Endothelial cell of umbilical vein (primary cell): Measurements from ENCODE around the gene MYOF. TPM values are rescaled to one million over a fixed set of nuclear protein-coding genes. Genes with fewer than 3 reads are reported as not detected.

Experiments used
- BruUV-seq: library from RNA; stranded (reverse); fragments of 400-500 nt; replicated peaks from 2 replicates; lab custom pipeline; 2021; lab: Mats Ljungman, UMichigan
- CTCF ChIA-PET: fragments of 300-600, 350-600 bp; sonication (Branson Sonifier 250); formaldehyde crosslinking; loops from one replicate; lab custom pipeline; 2021; ENCODE audit warnings: antibody characterized with exemption, inconsistent platforms; lab: Charles Lee
- POLR2A ChIA-PET: fragments of 300-600, 350-600 bp; sonication (Branson Sonifier 250); formaldehyde crosslinking; loops from one replicate; lab custom pipeline; 2021; ENCODE audit warnings: antibody characterized with exemption, inconsistent platforms; lab: Charles Lee
- DNase-seq: peaks from one replicate; pipeline ENCODE4 v3.0.0-alpha.2; 2011; ENCODE audit warnings: low read depth, low spot score
- FAIRE-seq: peaks from 2 replicates; lab custom pipeline; 2011; peaks lifted over from hg19 to GRCh38; lab: Jason Lieb, UNC
- H2AFZ ChIP-seq: 2 replicates; pipeline ENCODE4 v1.6.0; 2012; ENCODE audit warnings: low read depth, low read length, control low read depth, inconsistent platforms
- H3K27ac ChIP-seq: 2 replicates; pipeline ENCODE4 v1.5.1; 2011; ENCODE audit warnings: low read depth, mild to moderate bottlenecking, control low read depth, low read length, moderate library complexity; ENCODE audit not compliant: insufficient read depth
- H3K27me3 ChIP-seq, 2 experiments: 2 replicates each; pipeline versions ENCODE4 v1.6.0 to v1.6.1; 2011; ENCODE audit warnings: low read length in 2 of 2, mixed read lengths in 1 of 2; ENCODE audit not compliant: control insufficient read depth in 2 of 2, insufficient read depth in 2 of 2
- H3K36me3 ChIP-seq, 2 experiments: 2 replicates in 1 of 2; 3 replicates in 1 of 2; pipeline ENCODE4 v1.5.1; 2011; ENCODE audit warnings: low read length in 2 of 2, mild to moderate bottlenecking in 1 of 2, moderate library complexity in 1 of 2; ENCODE audit not compliant: control insufficient read depth in 2 of 2, insufficient read depth in 2 of 2; ENCODE audit errors: extremely low read depth in 1 of 2
- H3K4me1 ChIP-seq: 3 replicates; pipeline ENCODE4 v1.5.1; 2011; ENCODE audit warnings: mild to moderate bottlenecking, low read length; ENCODE audit not compliant: control insufficient read depth, insufficient read depth; ENCODE audit errors: extremely low read depth
- H3K4me2 ChIP-seq: 2 replicates; pipeline ENCODE4 v1.6.1; 2011; ENCODE audit warnings: low read length, control low read depth, mixed read lengths; ENCODE audit not compliant: insufficient read depth
- H3K4me3 ChIP-seq, 3 experiments: fragments of 200-600 bp in 1 of 3; sonication (generic), shearing (Covaris generic) in 1 of 3; replicated peaks in 1 of 3; 2 replicates each; pipeline ENCODE4 v1.5.1; 2011 to 2016; ENCODE audit warnings: control low read depth in 3 of 3, low read length in 3 of 3, mild to moderate bottlenecking in 2 of 3, inconsistent platforms in 1 of 3, low read depth in 1 of 3, moderate library complexity in 1 of 3; ENCODE audit not compliant: insufficient read depth in 1 of 3
- H3K79me2 ChIP-seq: 2 replicates; pipeline ENCODE4 v1.6.0; 2012; ENCODE audit warnings: low read length, inconsistent platforms; ENCODE audit not compliant: control insufficient read depth, insufficient read depth
- H3K9ac ChIP-seq: replicated peaks from 2 replicates; pipeline ENCODE3; 2011; ENCODE audit warnings: low read length, control low read depth; ENCODE audit not compliant: insufficient read depth; ENCODE audit errors: extremely low read depth
- H3K9me1 ChIP-seq: replicated peaks from 3 replicates; pipeline ENCODE4 v1.6.0; 2011; ENCODE audit warnings: mild to moderate bottlenecking, low read length; ENCODE audit not compliant: control insufficient read depth, insufficient read depth; ENCODE audit errors: extremely low read depth
- H3K9me3 ChIP-seq: replicated peaks from 2 replicates; pipeline ENCODE4 v1.5.1; 2012; ENCODE audit warnings: low read length, inconsistent platforms; ENCODE audit not compliant: control insufficient read depth, insufficient read depth
- H4K20me1 ChIP-seq: replicated peaks from 2 replicates; pipeline ENCODE3; 2011; ENCODE audit warnings: mild to moderate bottlenecking, low read length; ENCODE audit not compliant: control insufficient read depth, insufficient read depth; ENCODE audit errors: extremely low read depth
- CTCF ChIP-seq, 2 donors: IDR thresholded peaks; 1 replicate in 1 of 2; 2 replicates in 1 of 2; pipeline ENCODE4 v1.5.1; 2011; ENCODE audit warnings: low read length in 2 of 2, mild to moderate bottlenecking in 2 of 2, moderate library complexity in 2 of 2, control low read depth in 1 of 2, inconsistent platforms in 1 of 2, low read depth in 1 of 2; ENCODE audit not compliant: insufficient read depth in 1 of 2; ENCODE audit errors: extremely low read depth in 1 of 2
- EZH2 ChIP-seq: IDR thresholded peaks from 2 replicates; pipeline ENCODE4 v1.6.1; 2012; ENCODE audit warnings: borderline replicate concordance, low read depth, mild to moderate bottlenecking, moderate library complexity, low read length, inconsistent platforms; ENCODE audit not compliant: severe bottlenecking
- FOS ChIP-seq: IDR thresholded peaks from 2 replicates; pipeline ENCODE4 v1.6.1; 2011; ENCODE audit warnings: mild to moderate bottlenecking, low read length, moderate library complexity, borderline replicate concordance; ENCODE audit not compliant: insufficient read depth
- GATA2 ChIP-seq: IDR thresholded peaks from 2 replicates; pipeline ENCODE4 v1.7.0; 2011; ENCODE audit warnings: low read depth, mild to moderate bottlenecking, moderate library complexity, mixed read lengths, low read length; ENCODE audit not compliant: insufficient read length, insufficient read depth
- JUN ChIP-seq: IDR thresholded peaks from 2 replicates; pipeline ENCODE4 v1.6.1; 2011; ENCODE audit warnings: borderline replicate concordance, low read depth; ENCODE audit not compliant: insufficient read length, insufficient read depth
- MAX ChIP-seq: IDR thresholded peaks from 2 replicates; pipeline ENCODE4 v1.6.1; 2011; ENCODE audit not compliant: insufficient read depth, insufficient read length
- MYC ChIP-seq: IDR thresholded peaks from one replicate; pipeline ENCODE4 v1.6.1; 2011; ENCODE audit warnings: mild to moderate bottlenecking, low read depth, low read length
- POLR2A ChIP-seq: IDR thresholded peaks from 2 replicates; pipeline ENCODE4 v1.6.1; 2012; ENCODE audit warnings: low read depth, mild to moderate bottlenecking, control low read depth, low read length
- POLR2AphosphoS5 ChIP-seq: IDR thresholded peaks from 2 replicates; pipeline ENCODE4 v1.6.1; 2012; ENCODE audit warnings: low read depth, mild to moderate bottlenecking, control low read depth, low read length, moderate library complexity; ENCODE audit not compliant: insufficient read depth
- dilution Hi-C: fragments of 300-500 bp; cut with MboI; formaldehyde crosslinking; loops from one replicate; pipeline ENCODE4 v1.15.0; 2019; ENCODE audit warnings: low sequenced_read_pairs; ENCODE audit not compliant: extremely low pct_ligation_motif_present
- intact Hi-C: fragments of 100-400 bp; cut with micrococcal nuclease; formaldehyde crosslinking; loops from one replicate; pipeline ENCODE4 v1.10.0; 2022
- polyA plus RNA-seq, 4 experiments: library from polyadenylated mRNA; depleted of rRNA in 3 of 4; stranded (reverse) in 3 of 4; unstranded in 1 of 4; fragments of >200 nt; gene quantifications; 2 replicates each; pipeline versions ENCODE4 v1.2.1 to v1.2.3, GENCODE V29; 2011 to 2012; ENCODE audit warnings: missing spikeins in 1 of 4
- total RNA-seq: library from RNA; stranded (reverse); gene quantifications from 2 replicates; pipeline ENCODE4 v1.2.3, GENCODE V29; 2021

Gene MYOF
- total and polyA plus RNA-seq, 2 donors (not counting 3 experiments of a cell fraction or from before 2014, with no cell fraction given): 98.4 to 379 TPM

DNA sequence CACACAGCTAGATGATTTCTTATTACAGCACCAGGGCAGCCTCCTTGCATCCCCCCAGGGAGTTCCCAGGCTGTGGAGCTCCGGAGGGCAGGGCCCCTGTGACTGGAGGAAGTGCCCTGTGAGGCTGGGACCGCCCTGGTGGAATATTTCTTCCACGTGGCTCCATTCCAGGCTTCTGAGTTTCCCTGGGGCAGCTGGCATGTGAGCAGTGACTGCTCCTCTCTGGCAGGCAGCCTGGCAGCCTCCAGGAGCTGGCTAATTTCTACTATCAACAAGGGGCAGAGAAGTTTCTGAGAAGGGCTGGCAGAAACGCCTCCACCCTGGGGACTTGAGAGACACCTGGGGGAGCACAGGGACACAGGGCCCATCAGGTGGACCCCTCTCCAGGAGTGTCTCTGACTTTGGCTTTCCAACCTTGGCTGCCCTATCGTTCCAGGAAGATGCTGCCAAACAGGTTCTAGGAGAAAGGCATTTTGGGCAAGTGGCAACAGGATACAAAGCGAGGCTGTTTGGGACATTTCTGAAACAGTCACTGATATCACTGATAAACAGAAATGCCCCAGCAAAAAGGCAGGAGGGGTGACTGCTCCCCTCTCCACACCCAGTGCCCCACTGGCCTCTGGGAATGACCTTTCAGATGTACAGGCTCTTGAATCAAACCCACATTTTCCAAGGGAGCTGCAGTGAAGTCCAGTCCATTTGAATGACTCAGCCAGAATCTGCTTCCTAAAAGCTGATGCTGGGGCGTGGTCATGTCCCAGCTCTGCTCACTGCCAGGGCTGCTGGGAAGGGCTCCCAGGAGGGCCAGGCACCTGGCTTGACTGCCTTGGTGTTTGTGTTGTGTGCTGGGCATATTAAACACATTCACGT is 16.1 kb downstream of the MYOF start:
- dilution Hi-C loops (no loop called here), intact Hi-C loops (loop anchor here (10.0 kb wide), 1 partner anchor 631 kb away; no protein-coding TSS in a partner anchor)
- H3K4me2 ChIP-seq: peak overlapping the region; percentile 20
- H3K36me3 ChIP-seq: peaks cover 4 to 5% of the 10 kb centered on the region in 2 experiments
- no peak for TF ChIP-seq JUN
- no peak for TF ChIP-seq CTCF (IDR thresholded peaks at IDR 0.05; ENCODE audit: extremely low read depth in 1 of 2, insufficient read depth in 1 of 2, low read depth in 1 of 2, low read length in 2 of 2)
- TF ChIP-seq MYC: peak; percentile 7
- TF ChIP-seq POLR2A: no peak
- TF ChIP-seq FOS: peak; percentile 76
- TF ChIP-seq MAX: no peak
- TF ChIP-seq EZH2: no peak
- TF ChIP-seq POLR2AphosphoS5: peak; percentile 80
- TF ChIP-seq GATA2: peak; percentile 52
- H3K4me3 ChIP-seq: no peak overlapping the region
- TSS peak; percentile 74 for BruUV-seq
- peak; percentile 83 for FAIRE-seq
- peak; percentile 97 for DNase-seq
- H3K4me1 ChIP-seq: peaks cover 89% of the 10 kb centered on the region
- ChIA-PET POLR2A (interaction anchor here (0.6 to 2.8 kb wide), 6 partner anchors 9 to 29 kb away, joined by 3 to 13 read pairs (median 6); no protein-coding TSS in a partner anchor), CTCF (interaction anchor here (0.8 to 6.4 kb wide), 8 partner anchors 9 to 90 kb away, joined by 3 to 76 read pairs (median 4); partner anchors contain the start of gene MYOF)
- H3K9ac ChIP-seq: peak overlapping the region; percentile 69
- no peak overlapping the region for H2AFZ ChIP-seq
- peaks cover 55% of the 10 kb centered on the region for H3K79me2 ChIP-seq
- H3K27me3 ChIP-seq: no peaks in the 10 kb centered on the region
- no peaks in the 10 kb centered on the region for H3K9me1 ChIP-seq
- H3K9me3 ChIP-seq: no peaks in the 10 kb centered on the region
- H4K20me1 ChIP-seq: no peaks in the 10 kb centered on the region
- peak overlapping the region; percentile 89 for H3K27ac ChIP-seq
